ENCODE measurements around the gene STARD13.

Gene STARD13

GRCh38 chr13:33109801-33110200 lies 175.8 kb downstream of the STARD13 start:
- peak; percentile 47 for DNase-seq
- H3K36me3 ChIP-seq (ENCODE audit: control insufficient read depth, insufficient read depth, low read length), result no peaks in the 10 kb centered on the region
- H3K23ac ChIP-seq (ENCODE audit: low read length), result no peak overlapping the region
- no peaks in the 10 kb centered on the region for H3K79me2 ChIP-seq (ENCODE audit: control insufficient read depth, insufficient read depth, low read length)
- H3K18ac ChIP-seq (ENCODE audit: low read length), result no peak overlapping the region
- H4K5ac ChIP-seq (ENCODE audit: low read length), result no peak overlapping the region
- no peak overlapping the region for H3K27ac ChIP-seq (ENCODE audit: low read depth, low read length)
- no peaks in the 10 kb centered on the region for H3K27me3 ChIP-seq (ENCODE audit: insufficient read depth, low read length, poor library complexity)
- no peak overlapping the region for H3K4me2 ChIP-seq (ENCODE audit: low read length)
- no peak overlapping the region for H2BK5ac ChIP-seq (ENCODE audit: low read length)
- H3K4me1 ChIP-seq (ENCODE audit: control insufficient read depth, low read depth, low read length), result no peaks in the 10 kb centered on the region
- no peak overlapping the region for H2BK120ac ChIP-seq (ENCODE audit: low read depth, low read length)
- H3K56ac ChIP-seq (ENCODE audit: low read length), result no peak overlapping the region
- no peak overlapping the region for H2AK5ac ChIP-seq (ENCODE audit: low read length)
- H4K8ac ChIP-seq (ENCODE audit: low read depth, low read length), result no peak overlapping the region
- H3K9ac ChIP-seq (ENCODE audit: low read length), result no peak overlapping the region
- H3K4me3 ChIP-seq (ENCODE audit: low read length), result no peak overlapping the region
- no peak overlapping the region for H2BK15ac ChIP-seq (replicated peaks; ENCODE audit: low read depth)
- no peak overlapping the region for H3K4ac ChIP-seq (ENCODE audit: low read depth, low read length)
- no peaks in the 10 kb centered on the region for H3K79me1 ChIP-seq (ENCODE audit: low read length)
- no CpG with 5 or more reads among the region's 10 CpGs for WGBS (ENCODE audit: extremely low coverage, insufficient coverage, low lambda C conversion rate)

GRCh38 chr13:33109271-33109697 lies 176.3 kb downstream of the STARD13 start:
- H3K56ac ChIP-seq (ENCODE audit: low read length), result no peak overlapping the region
- H3K9ac ChIP-seq (ENCODE audit: low read length), result no peak overlapping the region
- WGBS (ENCODE audit: extremely low coverage, insufficient coverage, low lambda C conversion rate), result no CpG with 5 or more reads among the region's 2 CpGs
- no peaks in the 10 kb centered on the region for H3K79me1 ChIP-seq (ENCODE audit: low read length)
- H2AK5ac ChIP-seq (ENCODE audit: low read length), result no peak overlapping the region
- no peak overlapping the region for H4K5ac ChIP-seq (ENCODE audit: low read length)
- no peak overlapping the region for H3K18ac ChIP-seq (ENCODE audit: low read length)
- no peak overlapping the region for H3K4me2 ChIP-seq (ENCODE audit: low read length)
- no peak overlapping the region for H3K27ac ChIP-seq (ENCODE audit: low read depth, low read length)
- no peak overlapping the region for H3K23ac ChIP-seq (ENCODE audit: low read length)
- H3K4ac ChIP-seq (ENCODE audit: low read depth, low read length), result no peak overlapping the region
- H2BK15ac ChIP-seq (replicated peaks; ENCODE audit: low read depth), result no peak overlapping the region
- H2BK120ac ChIP-seq (ENCODE audit: low read depth, low read length), result no peak overlapping the region
- no peak overlapping the region for H3K4me3 ChIP-seq (ENCODE audit: low read length)
- no peak overlapping the region for H2BK5ac ChIP-seq (ENCODE audit: low read length)
- no peak for DNase-seq
- H3K79me2 ChIP-seq (ENCODE audit: control insufficient read depth, insufficient read depth, low read length), result no peaks in the 10 kb centered on the region
- no peaks in the 10 kb centered on the region for H3K36me3 ChIP-seq (ENCODE audit: control insufficient read depth, insufficient read depth, low read length)
- H4K8ac ChIP-seq (ENCODE audit: low read depth, low read length), result no peak overlapping the region
- H3K27me3 ChIP-seq (ENCODE audit: insufficient read depth, low read length, poor library complexity), result no peaks in the 10 kb centered on the region
- H3K4me1 ChIP-seq (ENCODE audit: control insufficient read depth, low read depth, low read length), result no peaks in the 10 kb centered on the region

- Histone ChIP-seq H2AK5ac (ENCODE audit: low read length) (no peak overlapping the region), H2BK5ac (ENCODE audit: low read length) (no peak overlapping the region), H3K4ac (ENCODE audit: low read depth, low read length) (no peak overlapping the region), H3K56ac (ENCODE audit: low read length) (no peak overlapping the region), H3K9ac (ENCODE audit: low read length) (no peak overlapping the region), H3K79me1 (ENCODE audit: low read length) (no peaks in the 10 kb centered on the region), H3K4me2 (ENCODE audit: low read length) (no peak overlapping the region), H3K18ac (ENCODE audit: low read length) (no peak overlapping the region), H4K5ac (ENCODE audit: low read length) (no peak overlapping the region), H3K4me1 (ENCODE audit: control insufficient read depth, low read depth, low read length) (no peaks in the 10 kb centered on the region), H3K36me3 (ENCODE audit: control insufficient read depth, insufficient read depth, low read length) (no peaks in the 10 kb centered on the region), H4K8ac (ENCODE audit: low read depth, low read length) (no peak overlapping the region), H3K27me3 (ENCODE audit: insufficient read depth, low read length, poor library complexity) (no peaks in the 10 kb centered on the region), H3K27ac (ENCODE audit: low read depth, low read length) (no peak overlapping the region), H3K79me2 (ENCODE audit: control insufficient read depth, insufficient read depth, low read length) (no peaks in the 10 kb centered on the region), H3K23ac (ENCODE audit: low read length) (no peak overlapping the region), H3K4me3 (ENCODE audit: low read length) (no peak overlapping the region), H2BK120ac (ENCODE audit: low read depth, low read length) (no peak overlapping the region), H2BK15ac (replicated peaks; ENCODE audit: low read depth) (no peak overlapping the region)
- no peak for DNase-seq
- no CpG with 5 or more reads among the region's 5 CpGs for WGBS (ENCODE audit: extremely low coverage, insufficient coverage, low lambda C conversion rate)
These were observed 176.9 kb downstream of the STARD13 start for GRCh38 chr13:33108620-33109019.

GRCh38 chr13:33107361-33107760 lies 178.2 kb downstream of the STARD13 start:
- Histone ChIP-seq H2BK15ac (replicated peaks; ENCODE audit: low read depth) (no peak overlapping the region), H3K23ac (ENCODE audit: low read length) (no peak overlapping the region), H2AK5ac (ENCODE audit: low read length) (no peak overlapping the region), H3K9ac (ENCODE audit: low read length) (no peak overlapping the region), H3K18ac (ENCODE audit: low read length) (no peak overlapping the region), H3K27me3 (ENCODE audit: insufficient read depth, low read length, poor library complexity) (no peaks in the 10 kb centered on the region), H3K79me1 (ENCODE audit: low read length) (no peaks in the 10 kb centered on the region), H3K4me3 (ENCODE audit: low read length) (no peak overlapping the region), H3K27ac (ENCODE audit: low read depth, low read length) (no peak overlapping the region), H3K56ac (ENCODE audit: low read length) (no peak overlapping the region), H3K4me1 (ENCODE audit: control insufficient read depth, low read depth, low read length) (no peaks in the 10 kb centered on the region), H3K36me3 (ENCODE audit: control insufficient read depth, insufficient read depth, low read length) (no peaks in the 10 kb centered on the region), H3K4me2 (ENCODE audit: low read length) (no peak overlapping the region), H2BK120ac (ENCODE audit: low read depth, low read length) (no peak overlapping the region), H2BK5ac (ENCODE audit: low read length) (no peak overlapping the region), H3K4ac (ENCODE audit: low read depth, low read length) (no peak overlapping the region), H4K8ac (ENCODE audit: low read depth, low read length) (no peak overlapping the region), H4K5ac (ENCODE audit: low read length) (no peak overlapping the region), H3K79me2 (ENCODE audit: control insufficient read depth, insufficient read depth, low read length) (no peaks in the 10 kb centered on the region)
- no peak for DNase-seq
- no CpG with 5 or more reads among the region's 2 CpGs for WGBS (ENCODE audit: extremely low coverage, insufficient coverage, low lambda C conversion rate)

- Histone ChIP-seq H3K36me3 (ENCODE audit: control insufficient read depth, insufficient read depth, low read length) (no peaks in the 10 kb centered on the region), H2AK5ac (ENCODE audit: low read length) (no peak overlapping the region), H4K5ac (ENCODE audit: low read length) (no peak overlapping the region), H3K56ac (ENCODE audit: low read length) (no peak overlapping the region), H3K23ac (ENCODE audit: low read length) (no peak overlapping the region), H2BK15ac (replicated peaks; ENCODE audit: low read depth) (no peak overlapping the region), H4K8ac (ENCODE audit: low read depth, low read length) (no peak overlapping the region), H2BK5ac (ENCODE audit: low read length) (no peak overlapping the region), H3K4me1 (ENCODE audit: control insufficient read depth, low read depth, low read length) (no peaks in the 10 kb centered on the region), H3K4me2 (ENCODE audit: low read length) (no peak overlapping the region), H2BK120ac (ENCODE audit: low read depth, low read length) (no peak overlapping the region), H3K4ac (ENCODE audit: low read depth, low read length) (no peak overlapping the region), H3K18ac (ENCODE audit: low read length) (no peak overlapping the region), H3K4me3 (ENCODE audit: low read length) (no peak overlapping the region), H3K79me1 (ENCODE audit: low read length) (no peaks in the 10 kb centered on the region), H3K9ac (ENCODE audit: low read length) (no peak overlapping the region), H3K27ac (ENCODE audit: low read depth, low read length) (no peak overlapping the region), H3K79me2 (ENCODE audit: control insufficient read depth, insufficient read depth, low read length) (no peaks in the 10 kb centered on the region), H3K27me3 (ENCODE audit: insufficient read depth, low read length, poor library complexity) (no peaks in the 10 kb centered on the region)
- WGBS (ENCODE audit: extremely low coverage, insufficient coverage, low lambda C conversion rate), result no CpG with 5 or more reads among the region's 7 CpGs
- DNase-seq, result no peak
These were observed 178.7 kb downstream of the STARD13 start for GRCh38 chr13:33106656-33107360.
